BJ (cell line): Measurements from ENCODE around the gene EFNB2. TPM values are rescaled to one million over a fixed set of nuclear protein-coding genes. Genes with fewer than 3 reads are reported as not detected.

Experiments
- CTCF ChIA-PET: fragments of 350-600 bp; formaldehyde crosslinking; extraction: SDS; loops from one replicate; lab custom pipeline; 2021; ENCODE audit warnings: antibody characterized with exemption, inconsistent platforms; lab: Yijun Ruan, JAX
- POLR2A ChIA-PET: fragments of 300-600 bp; sonication (Branson Sonifier 250); formaldehyde crosslinking; extraction: SDS; loops from one replicate; lab custom pipeline; 2021; ENCODE audit warnings: antibody characterized with exemption; lab: Charles Lee
- DNase-seq: peaks from one replicate; pipeline ENCODE4 v3.0.0-alpha.2; 2011; ENCODE audit warnings: low read depth
- H3K27me3 ChIP-seq: 2 replicates; pipeline ENCODE4 v1.6.0; 2011; ENCODE audit warnings: low read length; ENCODE audit not compliant: control insufficient read depth, insufficient read depth
- H3K36me3 ChIP-seq: 2 replicates; pipeline ENCODE4 v1.5.1; 2011; ENCODE audit warnings: low read length; ENCODE audit not compliant: control insufficient read depth, insufficient read depth
- H3K4me3 ChIP-seq: 2 replicates; pipeline ENCODE4 v1.5.1; 2011; ENCODE audit warnings: low read depth, mild to moderate bottlenecking, control low read depth, low read length
- CTCF ChIP-seq: IDR thresholded peaks from 2 replicates; pipeline ENCODE4 v1.5.1; 2011; ENCODE audit warnings: low read depth, mild to moderate bottlenecking, control low read depth, inconsistent platforms, low read length, moderate library complexity; ENCODE audit not compliant: insufficient read depth
- polyA plus RNA-seq: library from polyadenylated mRNA; depleted of rRNA; stranded (reverse); fragments of >200 nt; gene quantifications from 2 replicates; pipeline ENCODE4 v1.2.3, GENCODE V29; 2011

Gene EFNB2
- polyA plus RNA-seq, 1 experiment, result 19.4 TPM

- POLR2A ChIA-PET, result interaction anchor here (1.0 kb wide), 1 partner anchor 445 kb away, joined by 7 read pairs; no protein-coding TSS in a partner anchor
- Histone ChIP-seq H3K27me3 (no peaks in the 10 kb centered on the region), H3K4me3 (no peak overlapping the region), H3K36me3 (no peaks in the 10 kb centered on the region)
- CTCF ChIA-PET, result interaction anchor here (0.6 to 1.0 kb wide), 2 partner anchors 18 to 99 kb away, joined by 3 read pairs; no protein-coding TSS in a partner anchor
- no peak for TF ChIP-seq CTCF
- DNase-seq, result no peak
Measured at GRCh38 chr13:106527445-106527801, 8.0 kb downstream of the EFNB2 start.

GRCh38 chr13:106526738-106527444 is 8.6 kb downstream of the EFNB2 start:
- Histone ChIP-seq H3K27me3 (no peaks in the 10 kb centered on the region), H3K36me3 (no peaks in the 10 kb centered on the region), H3K4me3 (no peak overlapping the region)
- POLR2A ChIA-PET, result interaction anchor here (1.0 kb wide), 1 partner anchor 444 kb away, joined by 7 read pairs; no protein-coding TSS in a partner anchor
- DNase-seq, result no peak
- CTCF ChIA-PET, result interaction anchor here (0.6 to 1.0 kb wide), 2 partner anchors 17 to 99 kb away, joined by 3 read pairs; no protein-coding TSS in a partner anchor
- no peak for TF ChIP-seq CTCF

GRCh38 chr13:106525865-106526264 is 9.6 kb downstream of the EFNB2 start:
- Histone ChIP-seq H3K36me3 (no peaks in the 10 kb centered on the region), H3K27me3 (no peaks in the 10 kb centered on the region), H3K4me3 (no peak overlapping the region)
- ChIA-PET POLR2A (no interaction called here), CTCF (no interaction called here)
- DNase-seq, result no peak
- no peak for TF ChIP-seq CTCF

- CTCF ChIA-PET, result interaction anchor here (1.1 to 2.0 kb wide), 2 partner anchors 442 to 1113 kb away, joined by 3 to 4 read pairs; no protein-coding TSS in a partner anchor
- no peak for DNase-seq
Measured at GRCh38 chr13:106524108-106524507, 11.4 kb downstream of the EFNB2 start.

More at GRCh38 chr13:106524108-106524507, 11.4 kb downstream of the EFNB2 start:
- Histone ChIP-seq H3K4me3 (no peak overlapping the region), H3K36me3 (no peaks in the 10 kb centered on the region), H3K27me3 (no peaks in the 10 kb centered on the region)
- no peak for TF ChIP-seq CTCF
- POLR2A ChIA-PET, result no interaction called here
